Astrocyte (in vitro differentiated cells and primary cell): ENCODE data around the gene TRIAP1. TPM values are rescaled to one million over a fixed set of nuclear protein-coding genes. Genes with fewer than 3 reads are reported as not detected.

Source experiments
- DNase-seq: peaks from one replicate; pipeline ENCODE4 v3.0.0-alpha.2; 2010; ENCODE audit warnings: low read depth
- FAIRE-seq: peaks from 2 replicates; lab custom pipeline; 2011; peaks lifted over from hg19 to GRCh38; lab: Jason Lieb, UNC
- H2AFZ ChIP-seq: 2 replicates; pipeline ENCODE4 v1.6.0; 2012; ENCODE audit warnings: low read depth, low read length, inconsistent platforms
- H3K27ac ChIP-seq: 2 replicates; pipeline ENCODE4 v1.5.1; 2011; ENCODE audit warnings: low read depth, low read length, inconsistent platforms
- H3K27me3 ChIP-seq: 2 replicates; pipeline ENCODE4 v1.6.0; 2011; ENCODE audit warnings: low read length, inconsistent platforms; ENCODE audit not compliant: insufficient read depth
- H3K36me3 ChIP-seq: 2 replicates; pipeline ENCODE4 v1.5.1; 2011; ENCODE audit warnings: low read length, inconsistent platforms; ENCODE audit not compliant: insufficient read depth
- H3K4me1 ChIP-seq: 2 replicates; pipeline ENCODE4 v1.5.1; 2011; ENCODE audit warnings: low read length, inconsistent platforms; ENCODE audit not compliant: insufficient read depth
- H3K4me2 ChIP-seq: 2 replicates; pipeline ENCODE4 v1.6.0; 2012; ENCODE audit warnings: low read length, inconsistent platforms
- H3K4me3 ChIP-seq: 2 replicates; pipeline ENCODE4 v1.5.1; 2011; ENCODE audit warnings: low read depth, mild to moderate bottlenecking, low read length, inconsistent platforms; ENCODE audit not compliant: insufficient read depth
- H3K79me2 ChIP-seq: 2 replicates; pipeline ENCODE4 v1.6.0; 2012; ENCODE audit warnings: mild to moderate bottlenecking, low read length, inconsistent platforms; ENCODE audit not compliant: insufficient read depth
- H3K9ac ChIP-seq: 2 replicates; pipeline ENCODE4 v1.6.0; 2012; ENCODE audit warnings: mild to moderate bottlenecking, low read length, inconsistent platforms
- H3K9me3 ChIP-seq: 2 replicates; pipeline ENCODE4 v1.5.1; 2012; ENCODE audit warnings: low read depth, mild to moderate bottlenecking, low read length, inconsistent platforms; ENCODE audit not compliant: insufficient read depth
- H4K20me1 ChIP-seq: 2 replicates; pipeline ENCODE4 v1.6.0; 2012; ENCODE audit warnings: low read length, inconsistent platforms; ENCODE audit not compliant: insufficient read depth
- H3K27ac Mint-ChIP-seq: one replicate; pipeline ENCODE4 v1.8.0; 2021; ENCODE audit warnings: mild to moderate bottlenecking, mixed read lengths; ENCODE audit not compliant: unreplicated experiment
- H3K27me3 Mint-ChIP-seq: one replicate; pipeline ENCODE4 v1.8.0; 2021; ENCODE audit warnings: low read depth, mixed read lengths; ENCODE audit not compliant: unreplicated experiment
- H3K36me3 Mint-ChIP-seq: one replicate; pipeline ENCODE4 v1.8.0; 2021; ENCODE audit warnings: low read depth, mixed read lengths; ENCODE audit not compliant: unreplicated experiment
- H3K4me1 Mint-ChIP-seq: one replicate; pipeline ENCODE4 v1.8.0; 2021; ENCODE audit warnings: low read depth, mixed read lengths; ENCODE audit not compliant: unreplicated experiment
- H3K4me3 Mint-ChIP-seq: one replicate; pipeline ENCODE4 v1.8.0; 2021; ENCODE audit warnings: mild to moderate bottlenecking, moderate library complexity, mixed read lengths; ENCODE audit not compliant: unreplicated experiment
- H3K9me3 Mint-ChIP-seq: one replicate; pipeline ENCODE4 v1.8.0; 2021; ENCODE audit warnings: mild to moderate bottlenecking, mixed read lengths; ENCODE audit not compliant: unreplicated experiment
- EZH2 ChIP-seq: IDR thresholded peaks from 2 replicates; pipeline ENCODE4 v1.6.1; 2012; ENCODE audit warnings: mild to moderate bottlenecking, low read length, inconsistent platforms; ENCODE audit not compliant: insufficient read depth
- total RNA-seq: library from RNA; stranded (reverse); gene quantifications from 2 replicates; pipeline ENCODE4 v1.2.1, GENCODE V29; 2021
- TF ChIP-seq, protein P1 (sequence below): IDR thresholded peaks from 2 replicates; pipeline ENCODE4 v1.5.1; 2011; ENCODE audit warnings: low read depth, mild to moderate bottlenecking, inconsistent platforms, low read length, moderate library complexity; ENCODE audit not compliant: insufficient read depth

The TRIAP1 gene
- total RNA-seq, 1 donor from 2014 or later, result 54.0 TPM

DNA sequence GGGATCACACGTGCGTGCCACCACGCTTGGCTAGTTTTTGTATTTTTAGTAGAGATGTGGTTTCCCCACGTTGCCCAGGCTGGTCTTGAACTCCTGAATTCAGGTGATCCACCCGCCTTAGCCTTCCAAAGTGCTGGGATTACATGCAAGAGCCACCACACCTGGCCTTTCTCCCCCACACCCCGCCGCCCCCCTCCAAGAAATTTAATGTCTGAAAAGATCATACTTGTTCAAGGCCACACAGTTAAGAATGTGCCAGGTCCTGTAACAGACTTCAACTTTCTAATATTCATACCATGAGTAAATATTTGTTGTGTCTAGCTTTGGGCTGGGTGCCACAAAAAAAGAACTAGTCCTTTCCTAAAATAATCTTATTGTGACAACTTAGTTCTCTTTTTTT lies 9.1 kb upstream of the TRIAP1 start:
- no peak overlapping the region for H3K4me3 Mint-ChIP-seq
- Histone ChIP-seq H3K4me1 (no peaks in the 10 kb centered on the region), H3K79me2 (peaks cover 29% of the 10 kb centered on the region), H2AFZ (no peak overlapping the region), H3K36me3 (peaks cover 24% of the 10 kb centered on the region), H3K27ac (no peak overlapping the region), H3K27me3 (no peaks in the 10 kb centered on the region), H3K9ac (no peak overlapping the region), H3K9me3 (no peaks in the 10 kb centered on the region), H3K4me2 (no peak overlapping the region), H3K4me3 (no peak overlapping the region), H4K20me1 (peaks cover 36% of the 10 kb centered on the region)
- peaks cover 4% of the 10 kb centered on the region for H3K36me3 Mint-ChIP-seq
- no peak overlapping the region for H3K27ac Mint-ChIP-seq
- no peaks in the 10 kb centered on the region for H3K9me3 Mint-ChIP-seq
- H3K4me1 Mint-ChIP-seq, result no peaks in the 10 kb centered on the region
- TF ChIP-seq EZH2, result no peak
- TF ChIP-seq, protein P1, sequence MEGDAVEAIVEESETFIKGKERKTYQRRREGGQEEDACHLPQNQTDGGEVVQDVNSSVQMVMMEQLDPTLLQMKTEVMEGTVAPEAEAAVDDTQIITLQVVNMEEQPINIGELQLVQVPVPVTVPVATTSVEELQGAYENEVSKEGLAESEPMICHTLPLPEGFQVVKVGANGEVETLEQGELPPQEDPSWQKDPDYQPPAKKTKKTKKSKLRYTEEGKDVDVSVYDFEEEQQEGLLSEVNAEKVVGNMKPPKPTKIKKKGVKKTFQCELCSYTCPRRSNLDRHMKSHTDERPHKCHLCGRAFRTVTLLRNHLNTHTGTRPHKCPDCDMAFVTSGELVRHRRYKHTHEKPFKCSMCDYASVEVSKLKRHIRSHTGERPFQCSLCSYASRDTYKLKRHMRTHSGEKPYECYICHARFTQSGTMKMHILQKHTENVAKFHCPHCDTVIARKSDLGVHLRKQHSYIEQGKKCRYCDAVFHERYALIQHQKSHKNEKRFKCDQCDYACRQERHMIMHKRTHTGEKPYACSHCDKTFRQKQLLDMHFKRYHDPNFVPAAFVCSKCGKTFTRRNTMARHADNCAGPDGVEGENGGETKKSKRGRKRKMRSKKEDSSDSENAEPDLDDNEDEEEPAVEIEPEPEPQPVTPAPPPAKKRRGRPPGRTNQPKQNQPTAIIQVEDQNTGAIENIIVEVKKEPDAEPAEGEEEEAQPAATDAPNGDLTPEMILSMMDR, result no peak
- DNase-seq (no peak), FAIRE-seq (no peak)
- no peaks in the 10 kb centered on the region for H3K27me3 Mint-ChIP-seq

DNA sequence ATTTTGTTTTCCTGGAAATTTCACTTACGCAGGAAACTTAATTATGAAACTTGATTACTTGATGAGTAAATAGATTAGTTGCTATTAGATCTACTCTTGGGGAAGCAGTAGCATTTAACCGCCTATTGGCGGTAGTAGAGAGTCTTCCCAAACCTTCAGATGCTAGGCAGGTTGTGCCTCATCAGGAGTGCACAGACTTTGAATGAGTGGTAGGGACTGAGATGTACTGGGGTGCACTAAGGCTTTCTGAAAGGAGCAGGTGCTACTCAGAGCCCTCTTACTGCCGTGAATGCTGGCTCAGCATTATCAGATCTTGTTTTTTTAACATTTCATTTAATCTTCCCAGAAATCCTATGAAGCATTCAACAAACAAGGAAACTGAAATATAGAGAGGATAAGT lies 7.8 kb upstream of the TRIAP1 start:
- no peaks in the 10 kb centered on the region for H3K9me3 ChIP-seq

More for the DNA sequence above, 7.8 kb upstream of the TRIAP1 start:
- Histone ChIP-seq H3K27me3 (no peaks in the 10 kb centered on the region), H3K79me2 (peaks cover 40% of the 10 kb centered on the region), H3K27ac (no peak overlapping the region), H3K4me3 (no peak overlapping the region), H2AFZ (no peak overlapping the region), H4K20me1 (peaks cover 34% of the 10 kb centered on the region), H3K4me2 (no peak overlapping the region), H3K4me1 (no peaks in the 10 kb centered on the region), H3K9ac (no peak overlapping the region), H3K36me3 (peaks cover 24% of the 10 kb centered on the region)
- peaks cover 6% of the 10 kb centered on the region for H3K36me3 Mint-ChIP-seq
- FAIRE-seq (no peak), DNase-seq (no peak)
- H3K4me1 Mint-ChIP-seq, result no peaks in the 10 kb centered on the region
- TF ChIP-seq EZH2, result no peak
- TF ChIP-seq, protein P1, result peak; percentile 59
- no peaks in the 10 kb centered on the region for H3K9me3 Mint-ChIP-seq
- no peaks in the 10 kb centered on the region for H3K27me3 Mint-ChIP-seq
- H3K27ac Mint-ChIP-seq, result no peak overlapping the region
- H3K4me3 Mint-ChIP-seq, result no peak overlapping the region
